ENCODE data around the gene TP53I11.

TP53I11 gene

GRCh38 chr11:44986315-44986714, 35.6 kb upstream of the TP53I11 start:
- Histone ChIP-seq H3K4me3 (no peak overlapping the region), H3K27ac (no peak overlapping the region)
- no peak for TF ChIP-seq CTCF (IDR thresholded peaks at IDR 0.05)
- no peak for DNase-seq (ENCODE audit: low spot score)

DNA sequence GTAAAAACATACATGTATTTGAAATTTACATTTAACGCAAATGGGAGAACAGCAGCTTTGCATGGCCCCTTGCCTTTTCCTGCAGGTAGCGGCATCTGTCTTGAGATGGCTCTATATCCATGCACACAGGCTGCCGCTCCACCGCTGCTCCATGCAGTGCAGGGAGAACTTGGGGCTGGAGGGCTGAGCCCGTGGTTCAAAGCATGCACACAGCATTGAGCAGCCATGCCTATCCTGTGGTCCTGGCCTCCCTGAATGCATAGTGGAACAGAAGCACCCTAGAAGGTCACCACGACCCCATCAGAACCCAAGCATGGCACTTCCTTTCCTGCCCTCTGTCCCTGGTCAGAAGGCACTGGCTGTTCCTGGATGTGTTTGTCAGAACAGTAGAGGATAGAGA, 35.0 kb upstream of the TP53I11 start:
- no peak for DNase-seq (ENCODE audit: low spot score)
- Histone ChIP-seq H3K27ac (no peak overlapping the region), H3K4me3 (no peak overlapping the region)
- TF ChIP-seq CTCF (IDR thresholded peaks at IDR 0.05), result no peak

DNA sequence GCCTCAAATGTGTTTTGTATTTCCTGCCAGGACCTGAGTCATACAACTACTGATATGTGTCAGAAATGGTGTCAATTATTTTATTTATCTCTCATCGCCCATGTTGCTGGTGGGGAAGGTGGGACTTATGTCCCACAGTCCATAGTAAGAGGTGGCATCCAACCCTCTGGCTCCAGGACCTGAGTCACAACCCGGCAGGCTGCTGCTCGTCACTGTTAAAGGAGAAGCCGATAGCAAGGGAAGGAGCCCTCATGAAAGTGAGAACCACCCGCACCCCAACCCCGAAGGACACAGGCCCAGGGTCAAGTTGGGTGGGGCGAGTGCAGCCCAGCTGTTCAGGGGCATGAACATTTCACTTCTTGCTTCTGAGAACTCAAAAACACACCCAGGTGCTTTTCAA, 33.1 kb upstream of the TP53I11 start:
- no peak for DNase-seq (ENCODE audit: low spot score)
- Histone ChIP-seq H3K4me3 (no peak overlapping the region), H3K27ac (no peak overlapping the region)
- no peak for TF ChIP-seq CTCF (IDR thresholded peaks at IDR 0.05)

DNA sequence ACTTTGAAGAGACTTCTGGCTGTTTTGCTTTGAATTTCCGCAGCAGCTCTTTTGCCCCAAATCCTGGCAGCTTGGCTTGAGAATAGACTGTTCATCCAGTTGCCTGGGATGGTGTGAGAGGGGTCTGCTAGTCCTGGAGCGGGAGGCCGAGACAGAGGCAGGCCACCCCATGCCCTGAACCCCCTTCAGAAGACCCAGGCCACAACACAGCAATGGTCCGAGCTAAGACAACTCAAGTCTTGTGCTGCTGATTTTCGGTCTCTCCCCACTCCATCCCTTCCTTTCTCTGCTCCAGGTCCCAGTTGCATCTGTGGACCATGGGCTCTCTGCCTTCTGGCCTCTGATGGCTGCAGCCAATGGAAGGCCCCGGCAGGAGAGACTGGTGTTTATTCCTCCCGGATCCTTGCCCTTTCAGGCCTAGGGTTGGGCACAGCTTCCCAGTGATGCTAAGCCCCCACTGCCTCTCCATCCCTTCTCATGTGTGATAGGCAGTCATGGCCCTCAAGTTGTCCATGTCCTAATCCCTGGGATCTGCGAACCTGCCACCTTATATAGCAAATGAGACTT, 31.9 kb upstream of the TP53I11 start:
- no peak for TF ChIP-seq CTCF (IDR thresholded peaks at IDR 0.05)
- no peak for DNase-seq (ENCODE audit: low spot score)

GRCh38 chr11:44980533-44981427, 30.1 kb upstream of the TP53I11 start:
- DNase-seq (ENCODE audit: low spot score), result no peak
- no peak for TF ChIP-seq CTCF (IDR thresholded peaks at IDR 0.05)
- H3K4me3 ChIP-seq, result no peak overlapping the region
- H3K27ac ChIP-seq, result no peak overlapping the region

More for the DNA sequence above, 31.9 kb upstream of the TP53I11 start:
- Histone ChIP-seq H3K4me3 (no peak overlapping the region), H3K27ac (no peak overlapping the region)

GRCh38 chr11:44979543-44980399, 29.1 kb upstream of the TP53I11 start:
- no peak overlapping the region for H3K4me3 ChIP-seq
- TF ChIP-seq CTCF (IDR thresholded peaks at IDR 0.05), result no peak
- H3K27ac ChIP-seq, result no peak overlapping the region
- no peak for DNase-seq (ENCODE audit: low spot score)
